Measurements from ENCODE around the gene SEMA5A.

The SEMA5A gene

GRCh38 chr5:9090381-9091026 lies 455.4 kb downstream of the SEMA5A start:
- DNase-seq = no peak

- no peak for DNase-seq
Observed at GRCh38 chr5:9089893-9090292, 456.0 kb downstream of the SEMA5A start.

DNA sequence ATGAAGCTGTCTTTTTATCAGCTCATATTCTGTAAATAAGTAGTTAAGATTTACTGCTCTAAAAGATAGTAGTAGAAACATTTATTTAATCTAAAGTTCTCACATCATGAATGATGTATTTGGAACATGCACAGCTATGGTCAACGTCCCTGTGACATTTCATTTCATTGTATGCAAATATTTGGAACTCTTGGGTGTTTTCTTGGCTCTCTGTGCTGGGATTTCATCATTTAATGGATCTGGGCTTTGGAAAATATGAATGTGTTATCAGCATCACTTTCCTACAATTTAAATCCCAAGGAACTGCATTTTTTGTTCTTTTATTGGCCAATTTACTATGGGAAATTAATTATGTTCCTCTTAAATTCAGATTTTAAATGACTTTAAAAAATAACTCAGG lies 462.9 kb downstream of the SEMA5A start:
- DNase-seq = no peak

- no peak for DNase-seq
Observed at GRCh38 chr5:9072701-9073100, 473.2 kb downstream of the SEMA5A start.

DNA sequence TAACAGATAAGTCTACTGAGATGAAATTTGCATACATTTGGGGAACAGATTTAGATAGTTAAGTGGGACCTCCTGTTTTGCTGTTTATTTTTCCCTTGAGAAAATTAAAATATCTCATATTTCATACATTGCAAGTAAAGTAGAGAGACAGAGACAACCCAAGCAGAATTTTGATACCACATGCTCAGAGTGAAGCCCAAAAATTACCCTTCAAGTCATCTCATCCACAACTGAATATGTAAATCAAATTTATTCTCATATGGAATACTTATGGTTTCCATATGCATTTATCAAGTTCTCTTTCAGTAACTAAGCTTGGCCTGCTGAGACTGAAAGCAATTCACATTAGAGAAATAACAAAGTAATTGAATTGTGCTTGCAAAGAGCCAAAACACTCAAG lies 474.4 kb downstream of the SEMA5A start:
- no peak for DNase-seq

DNA sequence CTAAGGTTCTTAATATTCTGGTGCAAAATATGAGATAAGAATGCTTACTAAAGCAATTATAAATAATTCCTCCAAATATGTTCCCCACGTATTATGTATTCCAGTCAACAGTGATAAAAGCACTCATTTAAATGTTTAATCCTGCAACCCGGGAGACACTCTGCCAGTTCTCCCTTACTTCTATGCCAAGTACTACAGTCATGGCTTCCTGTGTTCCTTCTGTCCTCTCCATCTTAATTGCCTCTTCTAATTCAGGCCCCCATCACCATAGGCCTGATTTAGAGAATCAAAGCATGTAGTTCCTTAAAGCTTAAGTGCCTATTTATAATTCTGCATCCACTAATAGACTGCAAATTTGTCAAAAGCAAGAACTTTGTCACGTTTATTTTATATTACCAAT lies 474.8 kb downstream of the SEMA5A start:
- DNase-seq = no peak

GRCh38 chr5:9069650-9070049 lies 476.2 kb downstream of the SEMA5A start:
- DNase-seq = no peak

- no peak for DNase-seq
Observed at GRCh38 chr5:9067154-9067553, 478.7 kb downstream of the SEMA5A start.

DNA sequence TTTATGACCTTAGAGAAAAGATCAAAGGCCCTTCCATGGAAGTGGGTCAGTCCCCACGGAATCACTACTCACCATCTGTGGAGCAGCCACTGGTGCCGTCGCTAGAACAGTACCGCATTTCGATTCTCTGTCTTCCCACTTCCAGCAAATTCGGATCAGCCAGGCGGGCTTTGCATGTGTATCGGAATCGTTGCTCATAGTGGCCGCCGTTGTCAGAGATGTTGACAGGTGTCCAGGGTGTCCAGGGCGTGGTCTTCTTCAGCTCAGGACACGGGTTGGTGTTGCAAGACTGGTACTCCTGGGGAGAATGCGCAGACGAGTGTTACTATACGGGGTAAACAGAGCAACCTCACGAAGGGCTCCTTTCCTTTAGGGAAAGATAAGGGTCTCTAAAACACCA lies 479.5 kb downstream of the SEMA5A start:
- no peak for DNase-seq

DNA sequence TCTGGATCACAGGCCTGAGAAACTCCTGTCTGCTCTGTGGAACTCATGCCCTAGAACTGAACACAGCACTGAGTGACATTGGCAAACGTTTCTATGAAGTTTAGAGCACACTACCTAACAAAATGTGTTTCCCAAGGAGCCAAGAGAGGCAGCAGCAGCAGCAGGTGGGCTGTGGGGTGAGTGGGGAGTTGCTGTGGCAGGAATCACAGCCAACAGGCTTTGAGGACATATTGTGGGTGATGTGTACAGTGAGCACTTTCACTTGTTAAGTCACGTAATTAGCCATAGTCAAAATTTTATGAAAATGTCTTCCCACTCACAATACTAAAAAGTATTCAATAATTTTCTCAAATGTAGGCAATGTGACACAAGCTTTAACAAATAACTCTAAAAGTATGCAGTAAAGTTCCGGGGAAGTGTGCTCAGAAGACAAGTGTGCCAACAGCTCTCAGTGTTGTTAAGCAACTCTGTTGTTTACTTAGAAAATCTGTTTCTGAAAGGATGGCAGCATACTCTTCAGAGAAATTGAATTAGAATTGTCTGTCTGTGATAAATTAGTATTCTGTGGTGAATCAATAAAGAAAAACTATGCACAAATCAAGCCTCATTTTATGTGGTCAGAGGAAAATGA lies 482.1 kb downstream of the SEMA5A start:
- DNase-seq = no peak

DNA sequence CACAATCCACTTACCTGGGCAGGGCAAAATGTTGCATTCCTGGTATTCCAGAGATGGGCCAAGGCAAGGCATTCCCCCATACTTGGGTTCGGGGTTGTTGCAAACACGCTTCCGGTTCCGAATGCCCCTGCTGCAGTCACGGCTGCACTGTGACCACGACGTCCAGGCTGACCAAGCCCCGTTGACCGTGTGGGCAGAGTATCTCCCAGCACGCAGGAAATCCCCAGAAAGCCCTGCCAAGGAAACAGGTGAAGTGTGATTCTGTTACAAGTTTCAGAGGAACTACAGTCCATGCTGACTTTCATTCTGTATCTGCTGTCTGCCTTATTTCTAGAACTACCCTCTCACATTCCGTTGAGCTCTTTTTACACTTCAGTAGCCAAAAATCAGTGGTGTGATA lies 483.0 kb downstream of the SEMA5A start:
- no peak for DNase-seq

DNA sequence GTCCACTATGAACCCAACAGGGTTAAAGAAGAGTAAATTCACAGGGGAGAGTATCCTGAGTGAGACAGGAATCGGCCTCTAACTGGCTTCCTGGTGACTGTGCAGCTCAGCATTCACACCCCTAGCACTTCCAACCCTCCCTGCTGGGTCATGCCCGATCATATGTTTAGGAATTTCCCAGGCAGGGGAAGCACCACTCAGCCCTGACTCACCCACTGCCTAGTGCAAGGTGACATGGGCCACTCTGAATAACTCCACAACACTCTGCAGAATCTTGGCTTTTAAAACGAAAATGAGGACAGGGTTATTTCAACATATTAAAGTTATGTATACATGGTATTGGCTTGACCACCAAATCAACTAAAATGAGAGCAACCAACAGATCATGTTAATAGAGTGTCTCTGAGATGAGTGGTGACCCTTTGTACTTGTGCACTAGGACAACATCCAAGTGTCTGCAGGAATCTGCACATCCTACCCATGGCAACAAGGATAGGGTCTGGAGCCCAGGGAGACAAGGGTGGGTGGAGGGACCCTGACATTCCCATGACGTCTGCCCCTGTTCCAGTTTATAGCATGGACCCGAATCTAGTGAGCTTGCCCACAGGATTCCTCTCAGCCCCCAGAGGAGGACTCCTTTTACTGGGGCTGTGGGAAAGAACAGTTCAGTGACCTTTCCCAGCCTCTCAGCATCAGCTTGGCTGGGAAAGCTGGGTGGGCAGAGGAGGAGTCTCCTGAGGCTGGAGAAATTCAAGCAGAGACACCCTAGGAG lies 485.8 kb downstream of the SEMA5A start:
- no peak for DNase-seq

DNA sequence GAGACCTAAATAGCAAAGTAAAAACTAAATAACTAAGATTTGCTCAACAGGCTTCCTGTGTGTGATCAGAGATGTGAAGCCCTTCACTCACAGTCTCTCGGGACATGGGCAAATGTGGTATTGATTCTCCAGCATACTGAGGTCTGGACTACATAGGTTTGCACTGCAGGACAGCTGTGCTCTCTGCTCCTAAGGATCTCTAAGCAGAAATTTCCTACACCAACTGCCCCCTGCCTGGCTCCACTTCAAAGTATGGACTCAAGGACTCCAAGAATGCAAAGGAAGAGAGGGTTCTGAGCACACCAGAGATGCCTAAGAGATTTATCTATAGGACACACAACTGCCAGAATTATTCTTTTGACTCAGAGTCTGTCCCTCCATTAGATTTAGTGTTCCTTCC lies 487.2 kb downstream of the SEMA5A start:
- DNase-seq = no peak

GRCh38 chr5:9058161-9058560 lies 487.7 kb downstream of the SEMA5A start:
- DNase-seq = no peak

DNA sequence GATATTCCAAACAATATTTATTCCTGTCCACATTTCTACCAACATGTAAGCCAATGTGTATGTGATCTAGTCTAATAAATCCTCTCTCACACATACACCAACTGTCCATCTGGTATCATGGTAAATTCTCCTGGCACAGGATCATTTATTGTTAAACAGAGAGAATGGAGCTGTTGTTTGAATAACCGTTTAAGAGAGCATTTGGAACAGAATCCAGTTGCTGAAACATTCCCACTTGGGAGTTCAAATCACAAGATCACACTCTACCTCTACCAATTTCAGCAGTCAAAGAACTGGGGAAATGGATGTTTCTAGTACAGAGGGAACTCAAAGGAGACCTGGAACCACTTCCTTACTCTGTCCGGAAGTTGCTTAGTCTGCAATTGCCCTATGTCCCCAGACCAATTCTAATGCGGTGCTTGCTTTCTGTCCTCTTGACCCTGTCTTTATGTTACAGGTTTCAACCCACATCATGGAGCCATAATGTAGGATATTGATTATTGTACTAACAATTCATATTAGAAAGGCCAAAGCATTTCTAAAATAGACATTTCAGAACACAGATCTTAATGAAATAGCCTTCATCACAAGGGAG lies 488.4 kb downstream of the SEMA5A start:
- DNase-seq = no peak

DNA sequence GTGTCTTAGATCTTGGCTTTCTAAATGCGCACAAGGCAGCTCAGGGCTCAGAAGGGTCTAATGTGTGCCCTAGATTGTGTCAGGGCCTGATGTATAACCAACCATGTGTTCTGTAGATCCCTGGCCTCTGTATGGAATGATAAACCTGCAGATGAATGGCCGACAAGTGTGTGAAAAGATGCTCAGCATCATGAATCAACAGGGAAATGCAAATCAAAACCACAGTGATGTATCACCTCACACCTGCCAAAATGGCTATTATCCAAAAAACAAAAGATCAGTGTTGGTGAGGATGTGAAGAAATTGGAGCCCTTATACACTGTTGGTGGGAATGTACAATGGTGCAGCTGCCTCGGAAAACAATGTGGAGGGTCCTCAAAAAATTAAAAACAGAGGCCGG lies 489.8 kb downstream of the SEMA5A start:
- DNase-seq = no peak

DNA sequence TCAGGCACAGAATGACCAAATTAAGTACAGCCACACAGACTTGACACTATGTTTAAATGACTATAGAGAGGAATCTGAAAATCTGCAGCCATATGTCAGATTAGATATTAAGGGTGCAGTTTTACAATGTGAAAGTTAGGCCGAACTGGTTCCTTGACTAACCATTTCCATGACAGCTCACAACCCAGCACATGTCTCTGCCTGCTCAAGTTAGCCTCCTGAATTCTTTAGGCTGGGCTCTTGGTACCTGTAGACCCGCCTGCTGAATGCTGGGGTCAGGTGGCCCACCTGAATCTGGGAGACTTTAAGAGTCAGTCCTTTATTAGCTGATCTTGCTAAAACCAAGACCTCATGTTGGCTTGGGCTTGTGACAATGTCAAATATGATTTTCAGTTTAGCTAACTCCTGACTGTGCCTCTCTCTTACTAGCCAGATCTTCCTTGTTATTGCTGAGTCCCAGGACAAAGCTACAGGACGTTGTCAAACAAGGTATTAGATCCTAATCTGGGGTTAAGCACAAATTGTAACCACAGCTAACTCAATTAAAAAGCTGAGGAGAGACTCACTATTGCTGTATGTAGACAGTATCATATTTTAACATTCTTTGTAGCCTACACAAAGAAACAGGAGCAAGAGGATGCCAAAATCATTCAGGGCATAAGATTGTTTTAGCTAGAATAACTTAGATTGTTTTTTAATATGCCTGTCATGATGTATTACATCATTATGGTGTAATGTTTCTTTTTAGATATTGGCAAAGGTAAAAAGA lies 490.9 kb downstream of the SEMA5A start:
- DNase-seq = no peak

- DNase-seq = no peak
Observed at GRCh38 chr5:9054322-9054721, 491.6 kb downstream of the SEMA5A start.

DNA sequence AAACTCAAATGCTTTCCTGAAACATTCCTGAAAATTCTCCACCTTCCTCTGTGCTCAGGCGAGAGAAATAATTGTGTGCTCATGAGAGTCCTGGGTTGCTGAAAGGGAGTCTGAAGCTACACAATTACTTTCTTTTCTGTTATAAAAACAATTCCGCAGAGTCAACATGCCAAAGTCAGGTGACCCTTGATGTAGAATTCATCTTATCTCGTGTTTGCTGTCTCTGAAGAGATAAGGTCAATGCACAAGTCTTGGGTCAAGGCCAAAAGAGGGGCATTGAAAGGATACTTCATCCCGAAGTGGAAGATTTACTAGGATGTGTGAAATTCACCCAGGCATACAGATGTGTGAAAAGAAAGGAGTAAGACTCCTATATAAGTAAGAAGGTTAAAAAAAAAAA lies 493.5 kb downstream of the SEMA5A start:
- no peak for DNase-seq

- DNase-seq = no peak
Observed at GRCh38 chr5:9051779-9052178, 494.1 kb downstream of the SEMA5A start.

DNA sequence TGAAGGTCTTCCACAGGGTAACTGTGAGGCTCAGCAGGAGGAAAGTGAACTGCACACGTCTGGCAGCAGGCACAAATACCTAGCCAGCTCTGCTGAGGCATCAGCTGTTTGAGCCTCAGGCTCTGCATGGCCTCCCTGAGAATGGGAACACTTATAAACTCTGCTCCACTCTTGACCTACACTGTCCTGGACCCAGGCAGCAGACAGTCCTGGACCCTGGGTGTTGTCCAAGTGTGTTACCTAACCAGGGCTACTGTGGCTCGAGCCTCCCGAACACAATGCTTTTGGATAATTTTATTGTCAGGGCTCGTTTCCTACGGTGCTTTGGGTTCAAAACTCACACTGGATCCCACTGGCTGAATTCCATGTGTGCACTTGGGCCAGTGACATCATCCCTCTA lies 497.9 kb downstream of the SEMA5A start:
- no peak for DNase-seq

GRCh38 chr5:9046756-9047481 lies 499.0 kb downstream of the SEMA5A start:
- no peak for DNase-seq
